Caco-2 (cell line): ENCODE data around the gene UMPS. TPM values are rescaled to one million over a fixed set of nuclear protein-coding genes. Genes with fewer than 3 reads are reported as not detected.
"Not testable (repeated sequence)": the region's sequence is repeated elsewhere in the genome, so short reads cannot be mapped to it uniquely, and the experiment has no call there.

Experiments used
- BruUV-seq: library from RNA; stranded (reverse); fragments of 400-500 nt; replicated peaks from 2 replicates; lab custom pipeline; 2021; lab: Mats Ljungman, UMichigan
- CTCF ChIA-PET: fragments of 300-600 bp; sonication (Branson Sonifier 250); formaldehyde crosslinking; loops from one replicate; lab custom pipeline; 2022; ENCODE audit warnings: antibody characterized with exemption; lab: Charles Lee
- POLR2A ChIA-PET: fragments of 300-600 bp; sonication (Branson Sonifier 250); formaldehyde crosslinking; loops from one replicate; lab custom pipeline; 2022; ENCODE audit warnings: antibody characterized with exemption; lab: Charles Lee
- DNase-seq, 2 experiments: peaks; one replicate each; pipeline versions ENCODE4 v3.0.0 to v3.0.0-alpha.2; 2020 to 2022
- H3K27me3 ChIP-seq: replicated peaks from 2 replicates; pipeline ENCODE4 v1.6.0; 2011; ENCODE audit warnings: low read length; ENCODE audit not compliant: control insufficient read depth, insufficient read depth
- H3K36me3 ChIP-seq: 2 replicates; pipeline ENCODE4 v1.5.1; 2011; ENCODE audit warnings: low read length; ENCODE audit not compliant: control insufficient read depth, insufficient read depth
- H3K4me1 ChIP-seq: fragments of 250-450 bp; sonication (Bioruptor Pico); 2 replicates; pipeline ENCODE4 v1.5.1; 2020; ENCODE audit warnings: mild to moderate bottlenecking
- H3K4me3 ChIP-seq: 2 replicates; pipeline ENCODE4 v1.5.1; 2011; ENCODE audit warnings: low read depth, mild to moderate bottlenecking, control low read depth, low read length
- H3K9me3 ChIP-seq: fragments of 250-450 bp; sonication (Bioruptor Pico); 2 replicates; pipeline ENCODE4 v1.5.1; 2020; ENCODE audit warnings: mild to moderate bottlenecking, moderate library complexity
- H3K27ac Mint-ChIP-seq: one replicate; pipeline ENCODE4 v1.8.0; 2022; ENCODE audit warnings: mixed read lengths; ENCODE audit not compliant: unreplicated experiment
- H3K27me3 Mint-ChIP-seq: one replicate; pipeline ENCODE4 v1.8.0; 2022; ENCODE audit warnings: mixed read lengths; ENCODE audit not compliant: insufficient read depth, unreplicated experiment
- H3K36me3 Mint-ChIP-seq: one replicate; pipeline ENCODE4 v1.8.0; 2022; ENCODE audit warnings: mild to moderate bottlenecking, mixed read lengths; ENCODE audit not compliant: insufficient read depth, unreplicated experiment
- H3K4me1 Mint-ChIP-seq: one replicate; pipeline ENCODE4 v1.8.0; 2022; ENCODE audit warnings: low read depth, mixed read lengths; ENCODE audit not compliant: unreplicated experiment
- H3K4me3 Mint-ChIP-seq: one replicate; pipeline ENCODE4 v1.8.0; 2022; ENCODE audit warnings: mild to moderate bottlenecking, moderate library complexity, mixed read lengths; ENCODE audit not compliant: unreplicated experiment
- H3K9me3 Mint-ChIP-seq: one replicate; pipeline ENCODE4 v1.8.0; 2022; ENCODE audit warnings: mixed read lengths; ENCODE audit not compliant: unreplicated experiment
- CTCF ChIP-seq, 2 experiments: fragments of 200-600 bp in 1 of 2; IDR thresholded peaks; 1 replicate in 1 of 2; 2 replicates in 1 of 2; pipeline versions ENCODE4 v1.5.1 to v1.8.0; 2011 to 2022; ENCODE audit warnings: antibody characterized with exemption in 1 of 2, control low read depth in 1 of 2, inconsistent platforms in 1 of 2, low read depth in 1 of 2, low read length in 1 of 2, mild to moderate bottlenecking in 1 of 2, moderate library complexity in 1 of 2; ENCODE audit not compliant: insufficient read depth in 1 of 2, severe bottlenecking in 1 of 2, unreplicated experiment in 1 of 2
- intact Hi-C: fragments of 100-400 bp; cut with micrococcal nuclease; formaldehyde crosslinking; loops from one replicate; pipeline ENCODE4 v1.10.0; 2022; ENCODE audit not compliant: unreplicated experiment
- total RNA-seq: library from RNA; stranded (reverse); gene quantifications from 2 replicates; pipeline ENCODE4 v1.2.3, GENCODE V29; 2022

The UMPS gene
- total RNA-seq, 1 experiment from 2014 or later = 62.9 TPM

GRCh38 chr3:124751501-124751900 is 21.2 kb downstream of the UMPS start:
- ChIA-PET CTCF (interaction anchor here (0.6 kb wide), 1 partner anchor 187 kb away, joined by 3 read pairs; no protein-coding TSS in a partner anchor), POLR2A (no interaction called here)
- H3K9me3 ChIP-seq = no peaks in the 10 kb centered on the region
- Mint-ChIP-seq H3K9me3 (no peaks in the 10 kb centered on the region), H3K36me3 (peaks cover 21% of the 10 kb centered on the region), H3K27me3 (no peaks in the 10 kb centered on the region), H3K4me1 (no peaks in the 10 kb centered on the region), H3K4me3 (no peak overlapping the region), H3K27ac (no peak overlapping the region)
- 0 out of 2 replicates have a peak, but pooled peaks cover 3% of the 10 kb centered on the region for H3K4me1 ChIP-seq
- no peak overlapping the region for H3K4me3 ChIP-seq
- H3K36me3 ChIP-seq = no peaks in the 10 kb centered on the region
- intact Hi-C loops = no loop called here
- no peak for TF ChIP-seq CTCF (IDR thresholded peaks at IDR 0.05; ENCODE audit: insufficient read depth in 1 of 2, low read depth in 1 of 2, low read length in 1 of 2, severe bottlenecking in 1 of 2, unreplicated experiment in 1 of 2)
- no TSS peak for BruUV-seq
- DNase-seq = no peak
- no peaks in the 10 kb centered on the region for H3K27me3 ChIP-seq

GRCh38 chr3:124752051-124752450 is 21.8 kb downstream of the UMPS start:
- ChIA-PET POLR2A (no interaction called here), CTCF (interaction anchor here (0.6 kb wide), 1 partner anchor 187 kb away, joined by 3 read pairs; no protein-coding TSS in a partner anchor)
- Mint-ChIP-seq H3K27me3 (no peaks in the 10 kb centered on the region), H3K9me3 (no peaks in the 10 kb centered on the region), H3K36me3 (peaks cover 18% of the 10 kb centered on the region), H3K4me3 (no peak overlapping the region), H3K4me1 (no peaks in the 10 kb centered on the region), H3K27ac (no peak overlapping the region)
- BruUV-seq = no TSS peak
- H3K27me3 ChIP-seq = no peaks in the 10 kb centered on the region
- H3K36me3 ChIP-seq = no peaks in the 10 kb centered on the region
- no peaks in the 10 kb centered on the region for H3K9me3 ChIP-seq
- H3K4me1 ChIP-seq = 0 out of 2 replicates have a peak, but pooled peaks cover 3% of the 10 kb centered on the region
- H3K4me3 ChIP-seq = no peak overlapping the region
- TF ChIP-seq CTCF (IDR thresholded peaks at IDR 0.05; ENCODE audit: insufficient read depth in 1 of 2, low read depth in 1 of 2, low read length in 1 of 2, severe bottlenecking in 1 of 2, unreplicated experiment in 1 of 2) = no peak
- DNase-seq = no peak
- intact Hi-C loops = no loop called here

GRCh38 chr3:124757926-124758325 is 27.7 kb downstream of the UMPS start:
- DNase-seq, H3K27me3 Mint-ChIP-seq, H3K27me3 ChIP-seq, intact Hi-C loops, H3K4me3 ChIP-seq, H3K4me1 ChIP-seq, POLR2A ChIA-PET, H3K36me3 ChIP-seq, H3K9me3 Mint-ChIP-seq, CTCF ChIA-PET, BruUV-seq, H3K4me3 Mint-ChIP-seq, H3K9me3 ChIP-seq: not testable (repeated sequence)
- Mint-ChIP-seq H3K27ac (peak overlapping the region; percentile 30), H3K36me3 (peaks cover 15% of the 10 kb centered on the region), H3K4me1 (peaks cover 20% of the 10 kb centered on the region)
